Stomach smooth muscle (tissue), 2 donors: ENCODE data around the gene ZFAND3.

Experiments used
- H3K27ac ChIP-seq: one replicate; pipeline ENCODE4 v1.7.0; 2013; ENCODE audit warnings: mild to moderate bottlenecking, low read length, inconsistent platforms
- H3K27me3 ChIP-seq, 2 donors: one replicate each; pipeline ENCODE4 v1.7.0; 2013; ENCODE audit warnings: low read length in 2 of 2; ENCODE audit not compliant: insufficient read depth in 2 of 2, control insufficient read depth in 1 of 2
- H3K36me3 ChIP-seq, 2 donors: one replicate each; pipeline ENCODE4 v1.7.0; 2013; ENCODE audit warnings: low read length in 2 of 2; ENCODE audit not compliant: control insufficient read depth in 2 of 2, insufficient read depth in 2 of 2
- H3K4me1 ChIP-seq: one replicate; pipeline ENCODE4 v1.7.0; 2013; ENCODE audit warnings: low read length; ENCODE audit not compliant: control insufficient read depth, insufficient read depth
- H3K4me3 ChIP-seq, 2 donors: one replicate each; pipeline ENCODE4 v1.7.0; 2013; ENCODE audit warnings: low read length in 2 of 2
- H3K9ac ChIP-seq, 2 donors: one replicate each; pipeline ENCODE4 v1.7.0; 2013; ENCODE audit warnings: low read length in 2 of 2, mild to moderate bottlenecking in 1 of 2
- H3K9me3 ChIP-seq, 2 donors: one replicate each; pipeline ENCODE4 v1.7.0; 2013; ENCODE audit warnings: low read length in 2 of 2; ENCODE audit not compliant: control insufficient read depth in 2 of 2
- donor health status: healthy.
- donor health status: Pancreatic carcinoma.

ZFAND3 gene

GRCh38 chr6:38169221-38169976, 349.9 kb downstream of the ZFAND3 start:
- Histone ChIP-seq H3K9me3 (no peaks in the 10 kb centered on the region), H3K27ac (no peak overlapping the region), H3K9ac (no peak overlapping the region), H3K27me3 (no peaks in the 10 kb centered on the region), H3K4me1 (peaks cover 10% of the 10 kb centered on the region), H3K4me3 (no peak overlapping the region), H3K36me3 (peaks cover 0 to 4% of the 10 kb centered on the region in 2 donors)

- Histone ChIP-seq H3K4me3 (no peak overlapping the region), H3K9ac (no peak overlapping the region), H3K9me3 (no peaks in the 10 kb centered on the region), H3K27ac (no peak overlapping the region), H3K36me3 (peaks cover 0 to 6% of the 10 kb centered on the region in 2 donors), H3K27me3 (no peaks in the 10 kb centered on the region), H3K4me1 (peaks cover 10% of the 10 kb centered on the region)
These were observed 350.5 kb downstream of the ZFAND3 start for GRCh38 chr6:38169977-38170526.

GRCh38 chr6:38170666-38171355, 351.3 kb downstream of the ZFAND3 start:
- H3K27me3 ChIP-seq = no peaks in the 10 kb centered on the region
- no peak overlapping the region for H3K27ac ChIP-seq
- H3K4me1 ChIP-seq = peaks cover 10% of the 10 kb centered on the region
- H3K36me3 ChIP-seq = peaks cover 0 to 6% of the 10 kb centered on the region in 2 donors
- no peaks in the 10 kb centered on the region for H3K9me3 ChIP-seq
- H3K4me3 ChIP-seq = no peak overlapping the region
- H3K9ac ChIP-seq = no peak overlapping the region

- Histone ChIP-seq H3K27ac (no peak overlapping the region), H3K4me1 (peaks cover 10% of the 10 kb centered on the region), H3K9me3 (no peaks in the 10 kb centered on the region), H3K4me3 (no peak overlapping the region), H3K36me3 (peaks cover 0 to 6% of the 10 kb centered on the region in 2 donors), H3K9ac (no peak overlapping the region), H3K27me3 (no peaks in the 10 kb centered on the region)
These were observed 352.6 kb downstream of the ZFAND3 start for GRCh38 chr6:38171997-38172738.

GRCh38 chr6:38172739-38173410, 353.3 kb downstream of the ZFAND3 start:
- Histone ChIP-seq H3K9ac (no peak overlapping the region), H3K27me3 (no peaks in the 10 kb centered on the region), H3K9me3 (no peaks in the 10 kb centered on the region), H3K4me3 (no peak overlapping the region), H3K36me3 (peaks cover 0 to 6% of the 10 kb centered on the region in 2 donors), H3K27ac (no peak overlapping the region), H3K4me1 (peaks cover 10% of the 10 kb centered on the region)

GRCh38 chr6:38173909-38174308, 354.4 kb downstream of the ZFAND3 start:
- Histone ChIP-seq H3K9ac (no peak overlapping the region), H3K27ac (no peak overlapping the region), H3K4me3 (no peak overlapping the region), H3K27me3 (no peaks in the 10 kb centered on the region), H3K36me3 (peaks cover 0 to 6% of the 10 kb centered on the region in 2 donors), H3K4me1 (peaks cover 10% of the 10 kb centered on the region), H3K9me3 (no peaks in the 10 kb centered on the region)

- no peak overlapping the region for H3K4me3 ChIP-seq
- H3K9ac ChIP-seq = no peak overlapping the region
- H3K27ac ChIP-seq = no peak overlapping the region
- peaks cover 10% of the 10 kb centered on the region for H3K4me1 ChIP-seq
- no peaks in the 10 kb centered on the region for H3K27me3 ChIP-seq
- peaks cover 0 to 6% of the 10 kb centered on the region in 2 donors for H3K36me3 ChIP-seq
- no peaks in the 10 kb centered on the region for H3K9me3 ChIP-seq
These were observed 354.8 kb downstream of the ZFAND3 start for GRCh38 chr6:38174315-38174714.

GRCh38 chr6:38174806-38175495, 355.4 kb downstream of the ZFAND3 start:
- no peak overlapping the region for H3K9ac ChIP-seq
- no peak overlapping the region for H3K27ac ChIP-seq
- H3K27me3 ChIP-seq = no peaks in the 10 kb centered on the region
- H3K36me3 ChIP-seq = peaks cover 0 to 6% of the 10 kb centered on the region in 2 donors
- H3K4me1 ChIP-seq = peaks cover 9% of the 10 kb centered on the region
- no peak overlapping the region for H3K4me3 ChIP-seq
- H3K9me3 ChIP-seq = no peaks in the 10 kb centered on the region

GRCh38 chr6:38175786-38176185, 356.3 kb downstream of the ZFAND3 start:
- Histone ChIP-seq H3K4me1 (peaks cover under 1% of the 10 kb centered on the region), H3K36me3 (peaks cover 0 to 6% of the 10 kb centered on the region in 2 donors), H3K27ac (no peak overlapping the region), H3K9me3 (no peaks in the 10 kb centered on the region), H3K4me3 (no peak overlapping the region), H3K27me3 (no peaks in the 10 kb centered on the region), H3K9ac (no peak overlapping the region)
